ENCODE results near the gene IDE. TPM values are rescaled to one million over a fixed set of nuclear protein-coding genes. Genes with fewer than 3 reads are reported as not detected.
"Not testable (repeated sequence)": the region's sequence is repeated elsewhere in the genome, so short reads cannot be mapped to it uniquely, and the experiment has no call there.

Gene IDE
- polyA plus RNA-seq, 1 experiment = 39.0 TPM

DNA sequence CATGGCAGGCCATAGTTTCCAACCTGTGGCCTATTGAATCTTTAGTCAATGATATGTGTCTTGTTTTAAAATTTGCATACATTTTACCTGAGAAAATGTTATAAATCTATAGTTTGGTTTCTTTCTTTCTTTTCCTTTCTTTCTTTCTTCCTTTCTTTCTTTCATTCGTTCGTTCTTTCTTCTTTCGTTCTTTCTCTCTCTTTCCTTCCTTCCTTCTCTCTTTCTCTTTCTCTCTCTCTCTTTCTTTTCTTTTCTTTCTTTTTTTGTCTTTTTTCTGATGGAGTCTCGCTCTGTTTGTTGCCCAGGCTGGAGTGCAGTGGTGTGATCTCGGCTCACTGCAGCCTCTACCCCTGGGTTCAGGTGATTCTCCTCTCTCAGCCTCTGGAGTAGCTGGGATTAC is 133.3 kb downstream of the IDE start:
- H3K4me3 ChIP-seq (ENCODE audit: low read depth, low read length) = no peak overlapping the region
- no peaks in the 10 kb centered on the region for H3K27me3 ChIP-seq (ENCODE audit: control insufficient read depth, insufficient read depth, low read length)
- CTCF ChIA-PET = no interaction called here
- no peaks in the 10 kb centered on the region for H3K9me3 ChIP-seq (ENCODE audit: control insufficient read depth, insufficient read depth, low read length)
- TF ChIP-seq, protein P1, sequence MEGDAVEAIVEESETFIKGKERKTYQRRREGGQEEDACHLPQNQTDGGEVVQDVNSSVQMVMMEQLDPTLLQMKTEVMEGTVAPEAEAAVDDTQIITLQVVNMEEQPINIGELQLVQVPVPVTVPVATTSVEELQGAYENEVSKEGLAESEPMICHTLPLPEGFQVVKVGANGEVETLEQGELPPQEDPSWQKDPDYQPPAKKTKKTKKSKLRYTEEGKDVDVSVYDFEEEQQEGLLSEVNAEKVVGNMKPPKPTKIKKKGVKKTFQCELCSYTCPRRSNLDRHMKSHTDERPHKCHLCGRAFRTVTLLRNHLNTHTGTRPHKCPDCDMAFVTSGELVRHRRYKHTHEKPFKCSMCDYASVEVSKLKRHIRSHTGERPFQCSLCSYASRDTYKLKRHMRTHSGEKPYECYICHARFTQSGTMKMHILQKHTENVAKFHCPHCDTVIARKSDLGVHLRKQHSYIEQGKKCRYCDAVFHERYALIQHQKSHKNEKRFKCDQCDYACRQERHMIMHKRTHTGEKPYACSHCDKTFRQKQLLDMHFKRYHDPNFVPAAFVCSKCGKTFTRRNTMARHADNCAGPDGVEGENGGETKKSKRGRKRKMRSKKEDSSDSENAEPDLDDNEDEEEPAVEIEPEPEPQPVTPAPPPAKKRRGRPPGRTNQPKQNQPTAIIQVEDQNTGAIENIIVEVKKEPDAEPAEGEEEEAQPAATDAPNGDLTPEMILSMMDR (IDR thresholded peaks at IDR 0.05; ENCODE audit: low read depth, low read length) = no peak
- DNase-seq (ENCODE audit: low read depth, low spot score) = no peak
- no peak overlapping the region for H3K27ac ChIP-seq (ENCODE audit: low read depth, low read length)
- POLR2A ChIA-PET = no interaction called here

DNA sequence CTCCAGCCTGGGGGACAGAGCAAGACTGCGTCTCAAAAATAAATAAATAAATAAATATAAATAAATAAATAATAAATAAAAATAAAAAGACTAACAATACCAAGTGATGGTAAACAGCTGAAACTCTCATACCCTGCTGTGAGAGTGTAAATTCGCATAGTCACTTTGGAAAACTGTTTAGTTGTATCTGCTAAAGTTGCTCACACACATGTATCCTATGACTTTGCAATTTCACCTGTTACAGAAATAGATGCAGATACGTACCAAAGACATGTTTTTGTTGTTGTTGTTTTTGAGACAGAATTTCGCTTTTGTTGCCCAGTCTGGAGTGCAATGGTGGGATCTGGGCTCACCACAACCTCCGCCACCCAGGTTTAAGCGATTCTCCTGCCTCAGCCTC is 135.7 kb downstream of the IDE start:
- H3K4me3 ChIP-seq (ENCODE audit: low read depth, low read length) = no peak overlapping the region
- CTCF ChIA-PET = interaction anchor here (1.4 kb wide), 1 partner anchor 350 kb away, joined by 7 read pairs; no protein-coding TSS in a partner anchor
- H3K9me3 ChIP-seq (ENCODE audit: control insufficient read depth, insufficient read depth, low read length) = no peaks in the 10 kb centered on the region
- TF ChIP-seq, protein P1 (IDR thresholded peaks at IDR 0.05; ENCODE audit: low read depth, low read length) = no peak
- H3K27ac ChIP-seq (ENCODE audit: low read depth, low read length) = no peak overlapping the region
- no peak for DNase-seq (ENCODE audit: low read depth, low spot score)
- POLR2A ChIA-PET = no interaction called here
- H3K27me3 ChIP-seq (ENCODE audit: control insufficient read depth, insufficient read depth, low read length) = no peaks in the 10 kb centered on the region

DNA sequence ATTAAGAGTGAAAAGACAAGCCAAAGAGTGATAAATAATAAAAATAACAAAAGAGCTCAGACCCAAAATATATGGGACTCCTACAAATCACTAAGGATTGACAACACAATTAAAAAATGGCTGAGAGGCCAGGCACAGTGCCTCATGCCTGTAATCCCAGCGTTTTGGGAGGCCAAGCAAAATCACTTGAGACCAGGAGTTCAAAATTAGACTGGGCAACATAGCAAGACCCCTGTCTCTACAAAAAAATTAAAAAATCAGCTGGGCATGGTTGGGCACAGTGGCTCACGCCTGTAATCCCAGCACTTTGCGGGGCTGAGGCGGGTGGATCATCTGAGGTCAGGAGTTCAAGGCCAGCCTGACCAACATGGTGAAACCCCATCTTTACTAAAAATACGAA is 137.3 kb downstream of the IDE start:
- Histone ChIP-seq H3K4me3 (ENCODE audit: low read depth, low read length) (no peak overlapping the region), H3K9me3 (ENCODE audit: control insufficient read depth, insufficient read depth, low read length) (no peaks in the 10 kb centered on the region)
- POLR2A ChIA-PET = interaction anchor here (0.6 kb wide), 1 partner anchor 1039 kb away, joined by 4 read pairs; no protein-coding TSS in a partner anchor

DNA sequence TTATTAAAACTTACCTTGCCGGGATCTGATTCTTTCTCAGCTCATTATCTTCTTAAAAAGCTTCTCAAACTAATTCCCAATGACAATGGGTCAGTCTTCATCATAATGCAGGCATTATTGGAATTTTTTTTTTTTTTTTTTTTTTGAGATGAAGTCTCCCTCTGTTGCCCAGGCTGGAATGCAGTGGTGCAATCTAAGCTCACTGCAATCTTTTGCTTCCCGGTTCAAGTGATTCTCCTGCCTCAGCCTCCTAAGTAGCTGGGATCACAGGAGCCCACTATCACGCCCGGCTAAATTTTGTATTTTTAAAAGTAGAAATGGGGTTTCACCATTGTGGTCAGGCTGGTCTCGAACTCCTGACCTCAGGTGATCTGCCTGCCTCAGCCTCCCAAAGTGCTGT is 137.8 kb downstream of the IDE start:
- not testable (repeated sequence) for H3K4me3 ChIP-seq (ENCODE audit: low read depth, low read length); DNase-seq (ENCODE audit: low read depth, low spot score); H3K9me3 ChIP-seq (ENCODE audit: control insufficient read depth, insufficient read depth, low read length); H3K27ac ChIP-seq (ENCODE audit: low read depth, low read length); H3K27me3 ChIP-seq (ENCODE audit: control insufficient read depth, insufficient read depth, low read length)
- ChIA-PET CTCF (interaction anchor here (0.5 to 1.8 kb wide), 8 partner anchors 16 to 474 kb away, joined by 3 to 19 read pairs (median 4); no protein-coding TSS in a partner anchor), POLR2A (interaction anchor here (0.6 to 1.0 kb wide), 2 partner anchors 335 to 1038 kb away, joined by 3 to 4 read pairs; no protein-coding TSS in a partner anchor)

More for the DNA sequence above, 137.3 kb downstream of the IDE start:
- Histone ChIP-seq H3K27me3 (ENCODE audit: control insufficient read depth, insufficient read depth, low read length) (no peaks in the 10 kb centered on the region), H3K27ac (ENCODE audit: low read depth, low read length) (no peak overlapping the region)
- TF ChIP-seq, protein P1 (IDR thresholded peaks at IDR 0.05; ENCODE audit: low read depth, low read length) = no peak
- CTCF ChIA-PET = interaction anchor here (0.6 to 1.8 kb wide), 7 partner anchors 17 to 474 kb away, joined by 3 to 19 read pairs (median 6); no protein-coding TSS in a partner anchor
- no peak for DNase-seq (ENCODE audit: low read depth, low spot score)

DNA sequence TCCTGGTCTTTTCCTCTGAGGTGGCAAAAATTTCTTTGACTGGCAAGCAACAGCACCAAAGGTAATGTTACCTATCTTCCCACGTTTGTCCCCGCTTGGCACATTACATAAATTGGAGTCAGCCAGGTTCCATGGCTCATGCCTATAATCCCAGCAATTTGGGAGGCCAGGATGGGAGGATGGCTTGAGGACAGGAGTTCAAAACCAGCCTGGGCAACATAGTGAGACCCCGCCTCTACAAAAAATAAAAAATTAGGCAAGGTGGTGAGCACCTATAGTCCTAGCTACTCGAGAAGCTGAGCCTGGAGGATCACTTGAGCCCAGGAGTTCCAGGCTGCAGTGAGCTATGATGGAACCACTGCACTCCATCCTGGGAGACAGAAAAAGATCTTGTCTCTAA is 139.5 kb downstream of the IDE start:
- POLR2A ChIA-PET = no interaction called here

More for the DNA sequence above, 139.5 kb downstream of the IDE start:
- TF ChIP-seq, protein P1 (IDR thresholded peaks at IDR 0.05; ENCODE audit: low read depth, low read length) = no peak
- Histone ChIP-seq H3K27ac (ENCODE audit: low read depth, low read length) (no peak overlapping the region), H3K4me3 (ENCODE audit: low read depth, low read length) (no peak overlapping the region), H3K9me3 (ENCODE audit: control insufficient read depth, insufficient read depth, low read length) (no peaks in the 10 kb centered on the region), H3K27me3 (ENCODE audit: control insufficient read depth, insufficient read depth, low read length) (no peaks in the 10 kb centered on the region)
- CTCF ChIA-PET = interaction anchor here (0.6 to 2.9 kb wide), 12 partner anchors 17 to 759 kb away, joined by 3 to 24 read pairs (median 3); no protein-coding TSS in a partner anchor
- DNase-seq (ENCODE audit: low read depth, low spot score) = no peak

Data from AG04450 (cell line).